Germinal center (tissue), 1 donor: ENCODE measurements around the gene ZNF208.
A peak's percentile ranks its signal among the peaks of the same experiment; 100 is the strongest.
"Not testable (repeated sequence)": the region's sequence is repeated elsewhere in the genome, so short reads cannot be mapped to it uniquely, and the experiment has no call there.

Source experiments
- DNase-seq: peaks from one replicate; pipeline ENCODE4 v3.0.0; 2012; ENCODE audit warnings: mixed read lengths, low spot score

Gene ZNF208

GRCh38 chr19:22010437-22011143 lies at the start of gene ZNF208:
TSS of gene ZNF208 (minus strand) at chr19:22010943. CDS start at chr19:22010794, 149 bp downstream.
- DNase-seq, result peak; percentile 5

GRCh38 chr19:22052644-22053013 lies 41.9 kb upstream of the ZNF208 start:
- DNase-seq, result peak; percentile 5

GRCh38 chr19:22041151-22041550 lies 30.4 kb upstream of the ZNF208 start:
- DNase-seq, result not testable (repeated sequence)

- DNase-seq, result no peak
Observed at GRCh38 chr19:22030680-22031079, 19.9 kb upstream of the ZNF208 start.

GRCh38 chr19:22026687-22027086 lies 15.9 kb upstream of the ZNF208 start:
- no peak for DNase-seq

GRCh38 chr19:22025539-22025938 lies 14.8 kb upstream of the ZNF208 start:
- DNase-seq, result not testable (repeated sequence)

GRCh38 chr19:21970466-21970865 lies 40.3 kb downstream of the ZNF208 start:
- DNase-seq, result no peak

GRCh38 chr19:21947775-21948174 lies 63.0 kb downstream of the ZNF208 start:
- no peak for DNase-seq

GRCh38 chr19:21940684-21941083 lies 70.1 kb downstream of the ZNF208 start:
- no peak for DNase-seq

- no peak for DNase-seq
Observed at GRCh38 chr19:21934593-21934992, 76.2 kb downstream of the ZNF208 start.

- no peak for DNase-seq
Observed at GRCh38 chr19:21934131-21934530, 76.6 kb downstream of the ZNF208 start.

GRCh38 chr19:21922276-21922675 lies 88.5 kb downstream of the ZNF208 start:
- DNase-seq, result no peak

- no peak for DNase-seq
Observed at GRCh38 chr19:21921691-21922180, 89.0 kb downstream of the ZNF208 start.

GRCh38 chr19:21915411-21915810 lies 95.3 kb downstream of the ZNF208 start:
- DNase-seq, result no peak

GRCh38 chr19:21912654-21913053 lies 98.1 kb downstream of the ZNF208 start:
- no peak for DNase-seq

- no peak for DNase-seq
Observed at GRCh38 chr19:21910318-21910717, 100.4 kb downstream of the ZNF208 start.

- no peak for DNase-seq
Observed at GRCh38 chr19:21908066-21908465, 102.7 kb downstream of the ZNF208 start.

- no peak for DNase-seq
Observed at GRCh38 chr19:21907516-21907915, 103.2 kb downstream of the ZNF208 start.

GRCh38 chr19:21902571-21902970 lies 108.2 kb downstream of the ZNF208 start:
- no peak for DNase-seq

- no peak for DNase-seq
Observed at GRCh38 chr19:21901861-21902260, 108.9 kb downstream of the ZNF208 start.

- no peak for DNase-seq
Observed at GRCh38 chr19:21900401-21900800, 110.3 kb downstream of the ZNF208 start.

GRCh38 chr19:21891086-21891485 lies 119.7 kb downstream of the ZNF208 start:
- no peak for DNase-seq

- DNase-seq, result not testable (repeated sequence)
Observed at GRCh38 chr19:21890017-21890416, 120.7 kb downstream of the ZNF208 start.

GRCh38 chr19:21885516-21885915 lies 125.2 kb downstream of the ZNF208 start:
- not testable (repeated sequence) for DNase-seq
